GM23338 (cell line): ENCODE results near the gene CIRBP. TPM values are rescaled to one million over a fixed set of nuclear protein-coding genes. Genes with fewer than 3 reads are reported as not detected.

Experiments used
- ETS1 ChIP-seq: IDR thresholded peaks from 2 replicates; pipeline ENCODE4 v1.6.1; 2016; ENCODE audit warnings: antibody characterized with exemption
- ZNF331 ChIP-seq: fragments of 250-450 bp; sonication (Bioruptor Pico); IDR thresholded peaks from 2 replicates; pipeline ENCODE4 v1.5.0; 2020; ENCODE audit warnings: low read depth, mild to moderate bottlenecking, moderate library complexity
- polyA plus RNA-seq: library from polyadenylated mRNA; unstranded; fragments of >200 nt; fragmentation: Nextera tagmentation; extraction: Ambion mirVana; gene quantifications from 2 replicates; pipeline ENCODE4 v1.2.1, GENCODE V29; 2016
- total RNA-seq: library from RNA; depleted of rRNA; stranded (reverse); fragments of >200 nt; shearing (Covaris generic); gene quantifications from 2 replicates; pipeline ENCODE4 v1.2.3, GENCODE V29; 2014
- TF ChIP-seq, protein P1 (sequence below): fragments of 250-450 bp; sonication (Bioruptor Pico); IDR thresholded peaks from 2 replicates; pipeline ENCODE4 v1.5.0; 2020; ENCODE audit warnings: mild to moderate bottlenecking, moderate library complexity
- TF ChIP-seq, protein P2 (sequence below), 2 experiments: fragments of 200-600 bp in 1 of 2; sonication (generic) in 1 of 2; conservative IDR thresholded peaks; 2 replicates each; pipeline versions ENCODE4 v1.5.1 to v1.6.1; 2016 to 2017; ENCODE audit warnings: antibody characterized with exemption in 2 of 2, low read depth in 2 of 2, mild to moderate bottlenecking in 2 of 2, moderate library complexity in 1 of 2

The CIRBP gene
- total and polyA plus RNA-seq, 2 experiments from 2014 or later = 153 to 202 TPM

DNA sequence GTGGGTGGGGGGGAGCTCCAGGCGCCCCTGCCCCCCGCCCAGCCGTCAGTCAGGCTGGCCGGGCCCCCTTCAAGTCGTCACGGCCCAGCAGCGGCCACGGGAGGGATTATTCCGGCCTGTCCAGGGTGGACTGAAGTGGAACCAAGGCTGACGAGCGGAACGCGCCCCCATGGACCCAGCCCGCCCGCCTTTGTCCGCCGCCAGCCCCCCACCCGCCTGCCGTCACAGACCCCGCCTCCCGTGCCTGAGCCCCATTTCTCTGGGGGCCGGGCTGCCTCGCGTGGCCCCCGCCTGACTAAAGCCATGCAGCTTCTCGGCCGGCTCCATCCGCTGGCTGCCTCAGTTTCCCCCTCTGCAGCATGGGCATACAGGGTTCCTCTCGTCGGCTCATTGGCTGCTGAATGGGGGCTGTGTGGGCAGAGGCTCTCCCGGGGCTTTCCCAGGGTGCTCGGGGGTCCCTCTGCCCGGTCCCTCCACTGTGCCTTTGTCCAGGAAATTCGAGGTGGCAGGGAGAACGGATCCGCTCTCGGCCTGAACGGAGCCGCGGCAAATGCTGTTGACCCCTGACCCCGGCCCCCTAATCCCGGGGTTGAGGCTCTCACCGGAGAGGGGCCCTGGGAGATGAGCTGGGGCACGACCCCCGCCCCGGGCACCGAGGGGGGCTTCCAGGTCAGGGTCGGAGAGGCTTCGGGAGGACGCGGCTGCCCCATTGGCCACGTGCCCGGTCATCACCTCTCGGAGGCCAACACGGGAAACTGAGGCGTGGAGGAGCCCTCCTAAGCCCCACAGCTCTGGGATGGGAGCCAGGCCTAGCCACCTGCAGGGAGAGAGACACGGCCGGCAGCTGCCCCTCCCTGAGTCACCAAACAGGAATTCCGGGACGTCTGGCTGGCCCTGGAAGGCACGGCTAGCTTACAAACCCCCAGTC lies 43.9 kb downstream of the CIRBP start (continued):
- TF ChIP-seq, protein P1, sequence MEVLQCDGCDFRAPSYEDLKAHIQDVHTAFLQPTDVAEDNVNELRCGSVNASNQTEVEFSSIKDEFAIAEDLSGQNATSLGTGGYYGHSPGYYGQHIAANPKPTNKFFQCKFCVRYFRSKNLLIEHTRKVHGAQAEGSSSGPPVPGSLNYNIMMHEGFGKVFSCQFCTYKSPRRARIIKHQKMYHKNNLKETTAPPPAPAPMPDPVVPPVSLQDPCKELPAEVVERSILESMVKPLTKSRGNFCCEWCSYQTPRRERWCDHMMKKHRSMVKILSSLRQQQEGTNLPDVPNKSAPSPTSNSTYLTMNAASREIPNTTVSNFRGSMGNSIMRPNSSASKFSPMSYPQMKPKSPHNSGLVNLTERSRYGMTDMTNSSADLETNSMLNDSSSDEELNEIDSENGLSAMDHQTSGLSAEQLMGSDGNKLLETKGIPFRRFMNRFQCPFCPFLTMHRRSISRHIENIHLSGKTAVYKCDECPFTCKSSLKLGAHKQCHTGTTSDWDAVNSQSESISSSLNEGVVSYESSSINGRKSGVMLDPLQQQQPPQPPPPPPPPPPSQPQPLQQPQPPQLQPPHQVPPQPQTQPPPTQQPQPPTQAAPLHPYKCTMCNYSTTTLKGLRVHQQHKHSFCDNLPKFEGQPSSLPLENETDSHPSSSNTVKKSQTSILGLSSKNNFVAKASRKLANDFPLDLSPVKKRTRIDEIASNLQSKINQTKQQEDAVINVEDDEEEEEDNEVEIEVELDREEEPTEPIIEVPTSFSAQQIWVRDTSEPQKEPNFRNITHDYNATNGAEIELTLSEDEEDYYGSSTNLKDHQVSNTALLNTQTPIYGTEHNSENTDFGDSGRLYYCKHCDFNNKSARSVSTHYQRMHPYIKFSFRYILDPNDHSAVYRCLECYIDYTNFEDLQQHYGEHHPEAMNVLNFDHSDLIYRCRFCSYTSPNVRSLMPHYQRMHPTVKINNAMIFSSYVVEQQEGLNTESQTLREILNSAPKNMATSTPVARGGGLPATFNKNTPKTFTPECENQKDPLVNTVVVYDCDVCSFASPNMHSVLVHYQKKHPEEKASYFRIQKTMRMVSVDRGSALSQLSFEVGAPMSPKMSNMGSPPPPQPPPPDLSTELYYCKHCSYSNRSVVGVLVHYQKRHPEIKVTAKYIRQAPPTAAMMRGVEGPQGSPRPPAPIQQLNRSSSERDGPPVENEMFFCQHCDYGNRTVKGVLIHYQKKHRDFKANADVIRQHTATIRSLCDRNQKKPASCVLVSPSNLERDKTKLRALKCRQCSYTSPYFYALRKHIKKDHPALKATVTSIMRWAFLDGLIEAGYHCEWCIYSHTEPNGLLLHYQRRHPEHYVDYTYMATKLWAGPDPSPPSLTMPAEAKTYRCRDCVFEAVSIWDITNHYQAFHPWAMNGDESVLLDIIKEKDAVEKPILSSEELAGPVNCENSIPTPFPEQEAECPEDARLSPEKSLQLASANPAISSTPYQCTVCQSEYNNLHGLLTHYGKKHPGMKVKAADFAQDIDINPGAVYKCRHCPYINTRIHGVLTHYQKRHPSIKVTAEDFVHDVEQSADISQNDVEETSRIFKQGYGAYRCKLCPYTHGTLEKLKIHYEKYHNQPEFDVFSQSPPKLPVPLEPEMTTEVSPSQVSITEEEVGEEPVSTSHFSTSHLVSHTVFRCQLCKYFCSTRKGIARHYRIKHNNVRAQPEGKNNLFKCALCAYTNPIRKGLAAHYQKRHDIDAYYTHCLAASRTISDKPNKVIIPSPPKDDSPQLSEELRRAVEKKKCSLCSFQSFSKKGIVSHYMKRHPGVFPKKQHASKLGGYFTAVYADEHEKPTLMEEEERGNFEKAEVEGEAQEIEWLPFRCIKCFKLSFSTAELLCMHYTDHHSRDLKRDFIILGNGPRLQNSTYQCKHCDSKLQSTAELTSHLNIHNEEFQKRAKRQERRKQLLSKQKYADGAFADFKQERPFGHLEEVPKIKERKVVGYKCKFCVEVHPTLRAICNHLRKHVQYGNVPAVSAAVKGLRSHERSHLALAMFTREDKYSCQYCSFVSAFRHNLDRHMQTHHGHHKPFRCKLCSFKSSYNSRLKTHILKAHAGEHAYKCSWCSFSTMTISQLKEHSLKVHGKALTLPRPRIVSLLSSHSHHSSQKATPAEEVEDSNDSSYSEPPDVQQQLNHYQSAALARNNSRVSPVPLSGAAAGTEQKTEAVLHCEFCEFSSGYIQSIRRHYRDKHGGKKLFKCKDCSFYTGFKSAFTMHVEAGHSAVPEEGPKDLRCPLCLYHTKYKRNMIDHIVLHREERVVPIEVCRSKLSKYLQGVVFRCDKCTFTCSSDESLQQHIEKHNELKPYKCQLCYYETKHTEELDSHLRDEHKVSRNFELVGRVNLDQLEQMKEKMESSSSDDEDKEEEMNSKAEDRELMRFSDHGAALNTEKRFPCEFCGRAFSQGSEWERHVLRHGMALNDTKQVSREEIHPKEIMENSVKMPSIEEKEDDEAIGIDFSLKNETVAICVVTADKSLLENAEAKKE (CRISPR knock-in tag) = no peak
- no peak for TF ChIP-seq ETS1
- TF ChIP-seq, protein P2, sequence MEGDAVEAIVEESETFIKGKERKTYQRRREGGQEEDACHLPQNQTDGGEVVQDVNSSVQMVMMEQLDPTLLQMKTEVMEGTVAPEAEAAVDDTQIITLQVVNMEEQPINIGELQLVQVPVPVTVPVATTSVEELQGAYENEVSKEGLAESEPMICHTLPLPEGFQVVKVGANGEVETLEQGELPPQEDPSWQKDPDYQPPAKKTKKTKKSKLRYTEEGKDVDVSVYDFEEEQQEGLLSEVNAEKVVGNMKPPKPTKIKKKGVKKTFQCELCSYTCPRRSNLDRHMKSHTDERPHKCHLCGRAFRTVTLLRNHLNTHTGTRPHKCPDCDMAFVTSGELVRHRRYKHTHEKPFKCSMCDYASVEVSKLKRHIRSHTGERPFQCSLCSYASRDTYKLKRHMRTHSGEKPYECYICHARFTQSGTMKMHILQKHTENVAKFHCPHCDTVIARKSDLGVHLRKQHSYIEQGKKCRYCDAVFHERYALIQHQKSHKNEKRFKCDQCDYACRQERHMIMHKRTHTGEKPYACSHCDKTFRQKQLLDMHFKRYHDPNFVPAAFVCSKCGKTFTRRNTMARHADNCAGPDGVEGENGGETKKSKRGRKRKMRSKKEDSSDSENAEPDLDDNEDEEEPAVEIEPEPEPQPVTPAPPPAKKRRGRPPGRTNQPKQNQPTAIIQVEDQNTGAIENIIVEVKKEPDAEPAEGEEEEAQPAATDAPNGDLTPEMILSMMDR (conservative IDR thresholded peaks at IDR 0.05; ENCODE audit: low read depth in 2 of 2) = no peak
- TF ChIP-seq ZNF331 = no peak
